ENCODE measurements around the gene DGKD.

DNA sequence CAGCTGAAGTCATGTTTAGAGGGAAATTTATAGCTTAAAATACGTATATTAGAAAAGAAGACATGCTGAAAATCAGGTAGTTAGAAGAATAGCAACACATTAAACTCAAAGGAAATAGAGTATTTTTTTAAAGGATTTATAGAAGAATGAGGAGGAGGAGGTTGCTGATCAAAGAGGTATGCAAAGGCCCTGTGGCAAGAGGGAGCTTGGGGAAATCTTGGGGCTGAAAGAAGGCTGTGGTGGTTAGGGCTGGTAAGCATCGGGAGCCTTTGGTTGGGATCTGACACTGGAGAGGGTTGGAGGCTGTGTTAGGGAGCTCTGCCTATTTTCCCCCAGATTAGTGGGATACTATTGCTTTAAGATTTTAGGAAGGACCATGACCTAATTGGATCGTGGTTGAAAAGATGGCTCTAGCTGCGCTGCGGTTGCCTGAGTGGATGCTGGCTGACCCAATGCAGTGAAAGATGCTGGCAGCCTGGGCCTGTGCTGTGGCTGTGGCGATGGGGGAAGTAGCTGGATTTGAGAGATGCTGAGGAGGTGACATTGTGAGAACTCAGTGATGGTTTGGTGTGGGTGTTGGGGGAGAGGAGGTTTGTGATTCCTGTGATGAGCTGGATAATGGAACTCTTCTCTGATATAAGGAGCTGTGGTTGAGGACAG is 11.7 kb downstream of the DGKD start:
- TF ChIP-seq, protein P1, sequence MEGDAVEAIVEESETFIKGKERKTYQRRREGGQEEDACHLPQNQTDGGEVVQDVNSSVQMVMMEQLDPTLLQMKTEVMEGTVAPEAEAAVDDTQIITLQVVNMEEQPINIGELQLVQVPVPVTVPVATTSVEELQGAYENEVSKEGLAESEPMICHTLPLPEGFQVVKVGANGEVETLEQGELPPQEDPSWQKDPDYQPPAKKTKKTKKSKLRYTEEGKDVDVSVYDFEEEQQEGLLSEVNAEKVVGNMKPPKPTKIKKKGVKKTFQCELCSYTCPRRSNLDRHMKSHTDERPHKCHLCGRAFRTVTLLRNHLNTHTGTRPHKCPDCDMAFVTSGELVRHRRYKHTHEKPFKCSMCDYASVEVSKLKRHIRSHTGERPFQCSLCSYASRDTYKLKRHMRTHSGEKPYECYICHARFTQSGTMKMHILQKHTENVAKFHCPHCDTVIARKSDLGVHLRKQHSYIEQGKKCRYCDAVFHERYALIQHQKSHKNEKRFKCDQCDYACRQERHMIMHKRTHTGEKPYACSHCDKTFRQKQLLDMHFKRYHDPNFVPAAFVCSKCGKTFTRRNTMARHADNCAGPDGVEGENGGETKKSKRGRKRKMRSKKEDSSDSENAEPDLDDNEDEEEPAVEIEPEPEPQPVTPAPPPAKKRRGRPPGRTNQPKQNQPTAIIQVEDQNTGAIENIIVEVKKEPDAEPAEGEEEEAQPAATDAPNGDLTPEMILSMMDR (IDR thresholded peaks at IDR 0.05; ENCODE audit: insufficient read depth, low read depth, low read length): no peak
- no peak for TF ChIP-seq EZH2 (IDR thresholded peaks at IDR 0.05; ENCODE audit: insufficient read depth, low read length)
